Gastrocnemius medialis (tissue), 4 donors: ENCODE measurements around the gene SLC27A3.

Experiments
- POLR2A ChIP-seq, 2 donors: fragments of 450-650 bp; IDR thresholded peaks; one replicate each; pipeline ENCODE4 v1.6.1; 2017; ENCODE audit warnings: antibody characterized with exemption in 2 of 2, mild to moderate bottlenecking in 2 of 2, moderate library complexity in 2 of 2
- TF ChIP-seq, protein P1 (sequence below), 5 experiments: fragments of 450-650 bp in 3 of 5; fragments of 200-600 bp in 2 of 5; sonication (generic) in 2 of 5; IDR thresholded peaks in 4 of 5; conservative IDR thresholded peaks in 1 of 5; 1 replicate in 4 of 5; 2 replicates in 1 of 5; pipeline ENCODE4 v1.5.1; 2016 to 2019; ENCODE audit warnings: antibody characterized with exemption in 5 of 5, mild to moderate bottlenecking in 3 of 5, moderate library complexity in 3 of 5

DNA sequence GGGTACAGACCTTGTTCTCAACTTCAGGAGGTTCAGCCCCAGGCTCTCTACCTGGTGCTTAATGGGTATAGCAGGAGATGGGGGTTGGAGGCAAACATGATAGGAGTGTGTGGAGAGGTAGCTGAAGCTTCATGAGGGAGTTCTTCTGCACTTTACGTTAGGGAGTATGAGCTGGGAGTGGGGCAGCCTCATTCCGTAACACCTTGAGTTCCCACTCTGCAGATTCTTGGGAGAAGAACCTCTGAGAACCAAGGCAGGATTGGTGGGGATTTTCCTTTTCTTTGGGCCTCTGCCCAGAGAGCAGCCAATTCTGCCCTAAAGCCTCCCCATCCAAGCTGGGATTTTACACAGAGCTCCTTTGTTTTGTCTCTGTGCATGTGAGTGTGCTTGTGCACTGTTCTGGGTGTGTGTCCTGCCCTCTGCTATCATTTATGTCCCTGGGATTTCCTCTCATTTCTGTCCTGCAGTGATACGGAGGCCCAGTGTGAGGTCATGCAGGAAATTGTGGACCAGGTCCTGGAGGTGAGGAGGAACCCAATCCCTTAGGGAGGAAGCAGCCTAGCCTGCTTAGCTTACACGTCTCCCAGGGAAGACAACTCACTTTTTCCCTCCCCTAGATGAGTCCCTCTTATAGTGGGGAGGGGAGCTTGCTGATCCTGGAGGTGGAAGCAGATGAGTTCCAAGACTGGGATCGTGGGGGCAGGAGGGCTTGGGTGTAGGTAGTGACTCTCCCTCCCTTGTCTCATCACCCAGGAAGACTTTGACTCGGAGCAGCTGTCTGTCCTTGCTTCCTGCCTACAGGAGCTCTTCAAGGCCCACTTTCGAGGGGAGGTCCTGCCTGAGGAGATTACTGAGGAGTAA lies 11.6 kb upstream of the SLC27A3 start:
- TF ChIP-seq, protein P1, sequence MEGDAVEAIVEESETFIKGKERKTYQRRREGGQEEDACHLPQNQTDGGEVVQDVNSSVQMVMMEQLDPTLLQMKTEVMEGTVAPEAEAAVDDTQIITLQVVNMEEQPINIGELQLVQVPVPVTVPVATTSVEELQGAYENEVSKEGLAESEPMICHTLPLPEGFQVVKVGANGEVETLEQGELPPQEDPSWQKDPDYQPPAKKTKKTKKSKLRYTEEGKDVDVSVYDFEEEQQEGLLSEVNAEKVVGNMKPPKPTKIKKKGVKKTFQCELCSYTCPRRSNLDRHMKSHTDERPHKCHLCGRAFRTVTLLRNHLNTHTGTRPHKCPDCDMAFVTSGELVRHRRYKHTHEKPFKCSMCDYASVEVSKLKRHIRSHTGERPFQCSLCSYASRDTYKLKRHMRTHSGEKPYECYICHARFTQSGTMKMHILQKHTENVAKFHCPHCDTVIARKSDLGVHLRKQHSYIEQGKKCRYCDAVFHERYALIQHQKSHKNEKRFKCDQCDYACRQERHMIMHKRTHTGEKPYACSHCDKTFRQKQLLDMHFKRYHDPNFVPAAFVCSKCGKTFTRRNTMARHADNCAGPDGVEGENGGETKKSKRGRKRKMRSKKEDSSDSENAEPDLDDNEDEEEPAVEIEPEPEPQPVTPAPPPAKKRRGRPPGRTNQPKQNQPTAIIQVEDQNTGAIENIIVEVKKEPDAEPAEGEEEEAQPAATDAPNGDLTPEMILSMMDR (IDR thresholded peaks at IDR 0.05 in 4 of 5, conservative IDR thresholded peaks at IDR 0.05 in 1 of 5): no peak
- TF ChIP-seq POLR2A (IDR thresholded peaks at IDR 0.05): no peak
